ENCODE data around the gene SFXN1. TPM values are rescaled to one million over a fixed set of nuclear protein-coding genes. Genes with fewer than 3 reads are reported as not detected.

SFXN1 gene
- total and polyA plus RNA-seq, 7 donors: 18.1 to 68.0 (median 22.8) TPM

DNA sequence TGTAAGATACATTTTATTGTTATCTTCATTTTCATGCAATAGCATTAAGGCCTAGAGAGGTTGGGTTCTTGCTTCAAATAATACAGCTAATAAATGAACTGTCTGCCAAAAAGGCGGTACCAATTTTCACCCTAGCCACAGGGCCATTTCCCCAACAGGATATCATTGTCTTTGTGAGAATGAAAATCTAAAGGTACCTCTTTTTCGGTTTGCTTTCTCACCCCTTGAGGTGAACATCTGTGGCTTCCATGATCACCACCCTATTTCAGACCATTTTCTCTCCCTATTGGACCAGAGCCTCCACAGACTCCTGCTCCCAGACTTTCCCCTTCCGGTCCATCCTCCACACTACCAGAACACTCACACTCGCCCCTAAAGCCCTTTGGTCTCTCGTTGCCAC lies 60.2 kb downstream of the SFXN1 start:
- intact Hi-C loops (cut with DNase I): no loop called here
- H3K4me1 ChIP-seq: peaks cover 0 to 13% (median 8%) of the 10 kb centered on the region in 4 donors
- WGBS, 2 donors: 84 to 90% methylated on average over 5 of the region's 5 CpGs

DNA sequence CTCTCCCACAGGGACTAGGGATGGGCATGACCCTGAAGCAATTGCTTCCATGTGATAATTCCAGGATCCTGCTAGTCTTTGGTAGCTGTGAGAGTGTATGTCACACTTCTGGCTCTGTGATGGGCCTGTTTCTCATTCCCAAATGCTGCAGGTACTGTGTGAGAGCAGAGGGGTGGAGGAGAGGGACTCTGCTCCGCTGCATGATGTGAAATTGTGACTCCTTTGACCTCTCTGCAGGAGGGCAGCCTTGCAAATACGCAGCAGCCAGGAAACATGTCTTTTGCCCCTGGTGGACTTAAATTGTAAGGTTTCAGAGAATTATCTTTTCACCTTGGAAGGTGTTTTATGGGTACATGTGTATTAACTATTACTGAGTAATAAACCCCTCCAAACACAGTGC lies 61.6 kb downstream of the SFXN1 start:
- TF ChIP-seq POLR2A (IDR thresholded peaks at IDR 0.05): no peak
- TF ChIP-seq POLR2AphosphoS5 (IDR thresholded peaks at IDR 0.05): no peak
- TF ChIP-seq, protein P1, sequence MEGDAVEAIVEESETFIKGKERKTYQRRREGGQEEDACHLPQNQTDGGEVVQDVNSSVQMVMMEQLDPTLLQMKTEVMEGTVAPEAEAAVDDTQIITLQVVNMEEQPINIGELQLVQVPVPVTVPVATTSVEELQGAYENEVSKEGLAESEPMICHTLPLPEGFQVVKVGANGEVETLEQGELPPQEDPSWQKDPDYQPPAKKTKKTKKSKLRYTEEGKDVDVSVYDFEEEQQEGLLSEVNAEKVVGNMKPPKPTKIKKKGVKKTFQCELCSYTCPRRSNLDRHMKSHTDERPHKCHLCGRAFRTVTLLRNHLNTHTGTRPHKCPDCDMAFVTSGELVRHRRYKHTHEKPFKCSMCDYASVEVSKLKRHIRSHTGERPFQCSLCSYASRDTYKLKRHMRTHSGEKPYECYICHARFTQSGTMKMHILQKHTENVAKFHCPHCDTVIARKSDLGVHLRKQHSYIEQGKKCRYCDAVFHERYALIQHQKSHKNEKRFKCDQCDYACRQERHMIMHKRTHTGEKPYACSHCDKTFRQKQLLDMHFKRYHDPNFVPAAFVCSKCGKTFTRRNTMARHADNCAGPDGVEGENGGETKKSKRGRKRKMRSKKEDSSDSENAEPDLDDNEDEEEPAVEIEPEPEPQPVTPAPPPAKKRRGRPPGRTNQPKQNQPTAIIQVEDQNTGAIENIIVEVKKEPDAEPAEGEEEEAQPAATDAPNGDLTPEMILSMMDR (IDR thresholded peaks at IDR 0.05): no peak
- no peak for TF ChIP-seq EP300 (IDR thresholded peaks at IDR 0.05)
- H3K4me1 ChIP-seq: peaks cover 0 to 7% (median 0%) of the 10 kb centered on the region in 4 donors
- no peak overlapping the region for H3K27ac ChIP-seq
- H3K4me3 ChIP-seq: no peak overlapping the region
- DNase-seq: no peak
- no peaks in the 10 kb centered on the region for H3K36me3 ChIP-seq
- WGBS, 2 donors: 76 to 79% methylated on average over 2 of the region's 2 CpGs
- H3K27me3 ChIP-seq: peaks cover 0 to 3% (median 0%) of the 10 kb centered on the region in 3 donors
- intact Hi-C loops (cut with DNase I): no loop called here
- H3K9me3 ChIP-seq: no peaks in the 10 kb centered on the region

More for the DNA sequence above, 60.2 kb downstream of the SFXN1 start:
- TF ChIP-seq EP300 (IDR thresholded peaks at IDR 0.05) (no peak), POLR2A (IDR thresholded peaks at IDR 0.05) (no peak), POLR2AphosphoS5 (IDR thresholded peaks at IDR 0.05) (no peak)
- TF ChIP-seq, protein P1 (IDR thresholded peaks at IDR 0.05): no peak
- H3K27ac ChIP-seq: no peak overlapping the region
- no peak overlapping the region for H3K4me3 ChIP-seq
- peaks cover 0 to 3% (median 0%) of the 10 kb centered on the region in 3 donors for H3K27me3 ChIP-seq
- H3K36me3 ChIP-seq: no peaks in the 10 kb centered on the region
- DNase-seq: no peak
- H3K9me3 ChIP-seq: no peaks in the 10 kb centered on the region

DNA sequence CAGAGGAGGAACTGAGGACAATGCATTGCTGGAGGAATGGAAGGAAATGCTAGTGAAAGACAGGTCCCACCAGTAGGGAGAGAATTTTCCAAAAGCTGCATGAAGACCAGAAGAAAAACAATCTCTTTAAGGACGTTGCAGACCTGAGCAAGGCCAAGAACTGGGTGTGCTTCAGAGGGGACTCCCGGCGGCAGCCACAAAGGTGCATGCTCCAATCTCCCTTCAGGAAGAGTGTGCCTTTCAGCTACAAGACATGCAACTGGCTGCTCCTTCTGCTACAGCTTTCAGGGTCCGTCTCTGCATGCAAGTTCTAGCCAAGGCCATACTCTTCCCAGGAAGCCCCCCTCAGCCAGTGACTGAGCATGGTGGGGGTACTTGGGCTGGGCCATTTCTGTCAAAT lies 62.9 kb downstream of the SFXN1 start:
- H3K4me1 ChIP-seq: peaks cover 0 to 7% (median 0%) of the 10 kb centered on the region in 4 donors
- TF ChIP-seq POLR2A (IDR thresholded peaks at IDR 0.05): no peak
- TF ChIP-seq, protein P1 (IDR thresholded peaks at IDR 0.05): no peak
- no peak for TF ChIP-seq POLR2AphosphoS5 (IDR thresholded peaks at IDR 0.05)
- TF ChIP-seq EP300 (IDR thresholded peaks at IDR 0.05): no peak
- no peaks in the 10 kb centered on the region for H3K9me3 ChIP-seq
- no peak overlapping the region for H3K4me3 ChIP-seq
- peaks cover 0 to 1% (median 0%) of the 10 kb centered on the region in 3 donors for H3K27me3 ChIP-seq
- H3K27ac ChIP-seq: no peak overlapping the region
- no peak for DNase-seq
- H3K36me3 ChIP-seq: no peaks in the 10 kb centered on the region
- intact Hi-C loops (cut with DNase I): no loop called here
- 51 to 56% methylated on average over 4 of the region's 4 CpGs for WGBS, 2 donors

DNA sequence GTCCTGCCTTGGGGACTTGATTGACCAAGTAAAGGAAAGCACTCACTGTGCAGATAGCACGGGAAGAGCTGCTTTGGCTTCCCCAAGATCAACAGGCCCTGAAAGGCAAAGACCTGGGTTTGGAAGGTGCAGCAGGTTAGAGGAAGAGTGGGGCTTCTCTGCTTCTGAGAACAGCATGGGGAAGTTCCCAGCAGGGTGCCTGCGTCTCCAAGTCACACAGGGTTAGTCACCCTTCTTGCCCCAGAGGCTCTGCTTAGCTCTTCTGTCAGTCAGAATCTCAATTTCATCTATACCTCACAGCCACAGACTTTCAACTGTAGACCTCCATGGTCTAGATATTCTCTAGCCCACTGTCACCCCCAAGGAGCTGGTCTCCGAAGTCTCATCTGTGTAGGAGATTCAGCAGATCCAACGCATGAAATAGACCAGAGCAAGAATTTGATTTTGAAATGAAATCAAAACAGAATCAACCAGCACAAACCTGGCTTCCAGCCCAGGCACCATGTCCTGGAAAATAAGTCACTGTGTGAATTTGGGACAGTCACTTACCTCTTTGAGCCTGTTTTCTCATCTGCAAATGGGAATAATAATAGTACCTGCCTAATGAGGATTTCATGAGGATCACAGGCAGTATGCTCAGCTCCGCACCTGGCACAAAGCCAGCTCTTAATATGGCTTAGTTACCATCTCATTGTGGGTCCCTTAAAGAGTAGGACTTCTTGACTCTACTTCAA lies 64.0 kb downstream of the SFXN1 start:
- intact Hi-C loops (cut with DNase I): no loop called here
- H3K4me3 ChIP-seq: no peak overlapping the region
- no peak for DNase-seq
- no peak for TF ChIP-seq POLR2A (IDR thresholded peaks at IDR 0.05)
- no peak for TF ChIP-seq EP300 (IDR thresholded peaks at IDR 0.05)
- TF ChIP-seq, protein P1 (IDR thresholded peaks at IDR 0.05): no peak
- TF ChIP-seq POLR2AphosphoS5 (IDR thresholded peaks at IDR 0.05): no peak
- H3K4me1 ChIP-seq: peaks cover 0 to 7% (median 0%) of the 10 kb centered on the region in 4 donors
- peaks cover 0 to 10% (median 0%) of the 10 kb centered on the region in 3 donors for H3K27me3 ChIP-seq
- H3K27ac ChIP-seq: no peak overlapping the region
- WGBS, 2 donors: 52 to 71% methylated on average over 5 of the region's 5 CpGs
- H3K9me3 ChIP-seq: no peaks in the 10 kb centered on the region
- no peaks in the 10 kb centered on the region for H3K36me3 ChIP-seq
